ENCODE measurements around the gene FURIN. TPM values are rescaled to one million over a fixed set of nuclear protein-coding genes. Genes with fewer than 3 reads are reported as not detected.
"Not testable (repeated sequence)": the region's sequence is repeated elsewhere in the genome, so short reads cannot be mapped to it uniquely, and the experiment has no call there.

The FURIN gene
- total and polyA plus RNA-seq, 12 donors = 29.5 to 82.5 (median 40.9) TPM

- peak overlapping the region in 7 of 10 donors; percentile 65 to 92 (median 71) for H3K4me3 ChIP-seq
- no peaks in the 10 kb centered on the region for H3K9me3 ChIP-seq
- no peaks in the 10 kb centered on the region for H3K27me3 ChIP-seq
- peaks cover 20 to 55% (median 47%) of the 10 kb centered on the region in 9 donors for H3K4me1 ChIP-seq
- intact Hi-C loops (cut with DNase I) = loop anchor here in 3 of 10 donors (5.0 kb wide), 1 partner anchor 156 kb away; the partner anchor contains the start of gene BLM (in 3 of the 3)
- DNase-seq (no peak), ATAC-seq (no peak)
- TF ChIP-seq CTCF (IDR thresholded peaks at IDR 0.05) = no peak
- peak overlapping the region in 9 of 10 donors; percentile 1 to 100 (median 97) for H3K27ac ChIP-seq
- WGBS, 2 donors = 61 to 73% methylated on average over 6 of the region's 6 CpGs
- peaks cover 0 to 38% (median 30%) of the 10 kb centered on the region in 9 donors for H3K36me3 ChIP-seq
Observed at GRCh38 chr15:90873488-90873997, 5.2 kb downstream of the FURIN start.

GRCh38 chr15:90873998-90874605, 5.7 kb downstream of the FURIN start:
- Histone ChIP-seq H3K4me3 (peak overlapping the region in 6 of 10 donors; percentile 71 to 92 (median 78)), H3K27ac (peak overlapping the region in 9 of 10 donors; percentile 1 to 100 (median 97)), H3K27me3 (no peaks in the 10 kb centered on the region), H3K36me3 (peaks cover 3 to 44% (median 35%) of the 10 kb centered on the region in 9 donors), H3K4me1 (peaks cover 18 to 49% (median 42%) of the 10 kb centered on the region in 9 donors), H3K9me3 (no peaks in the 10 kb centered on the region)
- WGBS, 2 donors = 62% methylated on average over 15 of the region's 15 CpGs
- intact Hi-C loops (cut with DNase I) = loop anchor here in 3 of 10 donors (5.0 kb wide), 1 partner anchor 157 kb away; the partner anchor contains the start of gene BLM (in 3 of the 3)
- DNase-seq = no peak
- no peak for ATAC-seq
- TF ChIP-seq CTCF (IDR thresholded peaks at IDR 0.05) = no peak

- peaks cover 5 to 53% (median 44%) of the 10 kb centered on the region in 9 donors for H3K36me3 ChIP-seq
- intact Hi-C loops (cut with DNase I) = loop anchor here in 3 of 10 donors (5.0 kb wide), 2 partner anchors 158 to 168 kb away; partner anchors contain the start of gene BLM (in 3 of the 3)
- H3K9me3 ChIP-seq, H3K27me3 ChIP-seq, H3K27ac ChIP-seq, H3K4me3 ChIP-seq, ATAC-seq, DNase-seq: not testable (repeated sequence)
- 90 to 92% methylated on average over 9 of the region's 9 CpGs for WGBS, 2 donors
- peaks cover 16 to 40% (median 33%) of the 10 kb centered on the region in 9 donors for H3K4me1 ChIP-seq
Observed at GRCh38 chr15:90874986-90875385, 6.6 kb downstream of the FURIN start.

GRCh38 chr15:90875549-90875981, 7.2 kb downstream of the FURIN start:
- Histone ChIP-seq H3K4me3 (no peak overlapping the region), H3K9me3 (no peaks in the 10 kb centered on the region), H3K27ac (no peak overlapping the region), H3K4me1 (peaks cover 15 to 34% (median 27%) of the 10 kb centered on the region in 9 donors), H3K27me3 (no peaks in the 10 kb centered on the region), H3K36me3 (peaks cover 5 to 59% (median 48%) of the 10 kb centered on the region in 9 donors)
- no peak for TF ChIP-seq CTCF (IDR thresholded peaks at IDR 0.05)
- WGBS, 2 donors = 92 to 94% methylated on average over 12 of the region's 12 CpGs
- no peak for DNase-seq
- intact Hi-C loops (cut with DNase I) = loop anchor here in 1 of 10 donors (5.0 kb wide), 1 partner anchor 168 kb away; no protein-coding TSS in a partner anchor
- no peak for ATAC-seq

All from heart right ventricle (tissue), 16 donors.